ENCODE measurements around the gene KLHL41. TPM values are rescaled to one million over a fixed set of nuclear protein-coding genes. Genes with fewer than 3 reads are reported as not detected.
"Not testable (repeated sequence)": the region's sequence is repeated elsewhere in the genome, so short reads cannot be mapped to it uniquely, and the experiment has no call there.

Gene KLHL41
- total RNA-seq, 1 donor from 2014 or later: not detected

- no peak for TF ChIP-seq CTCF (IDR thresholded peaks at IDR 0.05; ENCODE audit: insufficient read depth, low read depth, low read length)
- TF ChIP-seq EZH2 (IDR thresholded peaks at IDR 0.05; ENCODE audit: insufficient read depth, low read length): no peak
- no peaks in the 10 kb centered on the region for H4K20me1 ChIP-seq (ENCODE audit: insufficient read depth, low read length)
- Mint-ChIP-seq H3K4me1 (ENCODE audit: low read depth, unreplicated experiment) (peaks cover 1% of the 10 kb centered on the region), H3K27me3 (ENCODE audit: low read depth, unreplicated experiment) (no peaks in the 10 kb centered on the region), H3K27ac (ENCODE audit: unreplicated experiment) (no peak overlapping the region), H3K36me3 (ENCODE audit: low read depth, unreplicated experiment) (no peaks in the 10 kb centered on the region), H3K4me3 (ENCODE audit: unreplicated experiment) (no peak overlapping the region), H3K9me3 (ENCODE audit: unreplicated experiment) (no peaks in the 10 kb centered on the region)
- H3K27me3 ChIP-seq (ENCODE audit: insufficient read depth, low read length): no peaks in the 10 kb centered on the region
- peaks cover 4% of the 10 kb centered on the region for H3K4me1 ChIP-seq (ENCODE audit: insufficient read depth, low read length)
- no peak overlapping the region for H3K4me2 ChIP-seq (ENCODE audit: low read length)
- FAIRE-seq (no peak), DNase-seq (ENCODE audit: low read depth) (no peak)
- no peaks in the 10 kb centered on the region for H3K79me2 ChIP-seq (ENCODE audit: insufficient read depth, low read length)
- H3K9me3 ChIP-seq (ENCODE audit: insufficient read depth, low read depth, low read length): no peaks in the 10 kb centered on the region
- H3K36me3 ChIP-seq (ENCODE audit: insufficient read depth, low read length): no peaks in the 10 kb centered on the region
- no peak overlapping the region for H3K9ac ChIP-seq (ENCODE audit: low read length)
- no peak overlapping the region for H2AFZ ChIP-seq (ENCODE audit: low read depth, low read length)
- H3K27ac ChIP-seq (ENCODE audit: low read depth, low read length): no peak overlapping the region
- no peak overlapping the region for H3K4me3 ChIP-seq (ENCODE audit: insufficient read depth, low read depth, low read length)
Observed at GRCh38 chr2:169513926-169514325, 4.4 kb downstream of the KLHL41 start.

GRCh38 chr2:169514758-169515157 lies 5.3 kb downstream of the KLHL41 start:
- H3K9me3 Mint-ChIP-seq (ENCODE audit: unreplicated experiment); H3K27me3 Mint-ChIP-seq (ENCODE audit: low read depth, unreplicated experiment); H3K4me1 ChIP-seq (ENCODE audit: insufficient read depth, low read length); H4K20me1 ChIP-seq (ENCODE audit: insufficient read depth, low read length); H3K36me3 Mint-ChIP-seq (ENCODE audit: low read depth, unreplicated experiment); H3K4me3 Mint-ChIP-seq (ENCODE audit: unreplicated experiment); H2AFZ ChIP-seq (ENCODE audit: low read depth, low read length); H3K4me2 ChIP-seq (ENCODE audit: low read length); DNase-seq (ENCODE audit: low read depth); H3K4me3 ChIP-seq (ENCODE audit: insufficient read depth, low read depth, low read length); H3K9me3 ChIP-seq (ENCODE audit: insufficient read depth, low read depth, low read length); H3K27ac ChIP-seq (ENCODE audit: low read depth, low read length); H3K4me1 Mint-ChIP-seq (ENCODE audit: low read depth, unreplicated experiment); H3K79me2 ChIP-seq (ENCODE audit: insufficient read depth, low read length); H3K9ac ChIP-seq (ENCODE audit: low read length); H3K36me3 ChIP-seq (ENCODE audit: insufficient read depth, low read length); H3K27ac Mint-ChIP-seq (ENCODE audit: unreplicated experiment); H3K27me3 ChIP-seq (ENCODE audit: insufficient read depth, low read length): not testable (repeated sequence)
- FAIRE-seq: peak; percentile 9

GRCh38 chr2:169516488-169516995 lies 7.0 kb downstream of the KLHL41 start:
- not testable (repeated sequence) for H3K27me3 Mint-ChIP-seq (ENCODE audit: low read depth, unreplicated experiment); H3K27me3 ChIP-seq (ENCODE audit: insufficient read depth, low read length); FAIRE-seq; H3K4me1 Mint-ChIP-seq (ENCODE audit: low read depth, unreplicated experiment); H3K79me2 ChIP-seq (ENCODE audit: insufficient read depth, low read length); H3K36me3 ChIP-seq (ENCODE audit: insufficient read depth, low read length); H3K4me3 ChIP-seq (ENCODE audit: insufficient read depth, low read depth, low read length); H3K9ac ChIP-seq (ENCODE audit: low read length); H3K9me3 Mint-ChIP-seq (ENCODE audit: unreplicated experiment); DNase-seq (ENCODE audit: low read depth); H3K36me3 Mint-ChIP-seq (ENCODE audit: low read depth, unreplicated experiment); H3K4me3 Mint-ChIP-seq (ENCODE audit: unreplicated experiment); H4K20me1 ChIP-seq (ENCODE audit: insufficient read depth, low read length); H2AFZ ChIP-seq (ENCODE audit: low read depth, low read length); H3K4me2 ChIP-seq (ENCODE audit: low read length); H3K27ac Mint-ChIP-seq (ENCODE audit: unreplicated experiment); H3K4me1 ChIP-seq (ENCODE audit: insufficient read depth, low read length); H3K9me3 ChIP-seq (ENCODE audit: insufficient read depth, low read depth, low read length); H3K27ac ChIP-seq (ENCODE audit: low read depth, low read length)

- H2AFZ ChIP-seq (ENCODE audit: low read depth, low read length): no peak overlapping the region
- no peaks in the 10 kb centered on the region for H3K79me2 ChIP-seq (ENCODE audit: insufficient read depth, low read length)
- no peak overlapping the region for H3K4me3 ChIP-seq (ENCODE audit: insufficient read depth, low read depth, low read length)
- DNase-seq (ENCODE audit: low read depth) (no peak), FAIRE-seq (no peak)
- H3K36me3 ChIP-seq (ENCODE audit: insufficient read depth, low read length): no peaks in the 10 kb centered on the region
- H3K4me2 ChIP-seq (ENCODE audit: low read length): no peak overlapping the region
- Mint-ChIP-seq H3K36me3 (ENCODE audit: low read depth, unreplicated experiment) (no peaks in the 10 kb centered on the region), H3K27ac (ENCODE audit: unreplicated experiment) (no peak overlapping the region), H3K4me3 (ENCODE audit: unreplicated experiment) (no peak overlapping the region), H3K27me3 (ENCODE audit: low read depth, unreplicated experiment) (no peaks in the 10 kb centered on the region), H3K9me3 (ENCODE audit: unreplicated experiment) (no peaks in the 10 kb centered on the region), H3K4me1 (ENCODE audit: low read depth, unreplicated experiment) (no peaks in the 10 kb centered on the region)
- H3K27me3 ChIP-seq (ENCODE audit: insufficient read depth, low read length): no peaks in the 10 kb centered on the region
- H3K4me1 ChIP-seq (ENCODE audit: insufficient read depth, low read length): no peaks in the 10 kb centered on the region
- H3K9me3 ChIP-seq (ENCODE audit: insufficient read depth, low read depth, low read length): no peaks in the 10 kb centered on the region
- no peak for TF ChIP-seq CTCF (IDR thresholded peaks at IDR 0.05; ENCODE audit: insufficient read depth, low read depth, low read length)
- TF ChIP-seq EZH2 (IDR thresholded peaks at IDR 0.05; ENCODE audit: insufficient read depth, low read length): no peak
- no peak overlapping the region for H3K9ac ChIP-seq (ENCODE audit: low read length)
- H4K20me1 ChIP-seq (ENCODE audit: insufficient read depth, low read length): no peaks in the 10 kb centered on the region
- no peak overlapping the region for H3K27ac ChIP-seq (ENCODE audit: low read depth, low read length)
Observed at GRCh38 chr2:169520896-169521295, 11.4 kb downstream of the KLHL41 start.

Data from astrocyte (in vitro differentiated cells and primary cell).